A673 (cell line): ENCODE results near the gene MGMT.
A peak's percentile ranks its signal among the peaks of the same experiment; 100 is the strongest.

ENCODE experiments used
- EZH2 ChIP-seq: fragments of 200-600 bp; sonication (generic); IDR thresholded peaks from 2 replicates; pipeline ENCODE4 v1.6.1; 2017; ENCODE audit warnings: borderline replicate concordance, low read depth, mild to moderate bottlenecking, mixed read lengths, antibody characterized with exemption, low read length; ENCODE audit not compliant: poor library complexity, severe bottlenecking
- TF ChIP-seq, protein P1 (sequence below): fragments of 300-800, 200-600 bp; sonication (generic); conservative IDR thresholded peaks from 2 replicates; pipeline ENCODE4 v1.5.1; 2017; ENCODE audit warnings: low read depth, mild to moderate bottlenecking, antibody characterized with exemption, low read length, moderate library complexity, mixed read lengths

DNA sequence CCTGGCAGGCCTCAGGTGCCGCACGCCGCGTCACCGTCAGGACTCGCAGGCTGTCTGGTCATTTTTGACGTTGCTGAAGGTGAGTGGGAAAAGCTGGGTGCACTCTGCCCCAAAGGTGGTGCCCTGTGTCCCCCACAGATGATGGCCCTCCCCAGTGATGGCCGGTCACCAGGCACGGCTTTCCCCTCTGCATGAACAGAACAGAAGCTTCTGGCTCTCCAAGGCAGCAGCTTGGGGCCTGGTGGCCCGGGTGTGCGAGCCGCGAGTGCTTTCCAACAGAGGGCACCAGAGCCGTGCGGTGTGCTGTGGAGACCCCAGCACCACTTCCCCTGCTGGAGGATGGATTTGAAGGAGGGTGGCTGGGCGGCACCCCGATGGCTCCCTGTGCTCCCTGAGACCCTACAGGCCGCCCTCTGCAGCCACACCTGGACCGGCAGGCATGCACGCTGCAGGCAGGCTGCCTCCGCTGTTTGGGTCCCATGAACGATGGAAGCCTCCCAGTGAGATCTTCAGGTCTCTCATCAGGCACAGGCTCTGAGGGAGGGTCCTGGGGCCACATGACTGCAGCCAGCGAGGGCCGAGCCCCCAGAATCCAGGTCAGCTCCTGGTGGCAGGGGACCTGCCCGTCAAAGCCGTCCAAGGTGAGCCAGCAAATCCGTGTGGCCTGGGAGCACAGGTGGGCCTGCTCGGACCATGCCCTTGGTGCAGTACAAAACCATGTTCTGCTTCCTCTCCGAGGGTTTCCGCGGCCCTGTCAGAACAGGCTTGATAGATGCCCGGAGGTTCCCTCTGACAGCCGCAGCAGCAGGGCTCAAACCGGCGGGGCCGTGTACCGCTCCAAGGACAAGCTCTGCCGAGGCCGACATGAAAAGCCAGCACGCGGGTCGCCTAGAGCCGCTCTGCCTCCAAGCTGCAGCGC, 301.7 kb downstream of the MGMT start:
- TF ChIP-seq, protein P1, sequence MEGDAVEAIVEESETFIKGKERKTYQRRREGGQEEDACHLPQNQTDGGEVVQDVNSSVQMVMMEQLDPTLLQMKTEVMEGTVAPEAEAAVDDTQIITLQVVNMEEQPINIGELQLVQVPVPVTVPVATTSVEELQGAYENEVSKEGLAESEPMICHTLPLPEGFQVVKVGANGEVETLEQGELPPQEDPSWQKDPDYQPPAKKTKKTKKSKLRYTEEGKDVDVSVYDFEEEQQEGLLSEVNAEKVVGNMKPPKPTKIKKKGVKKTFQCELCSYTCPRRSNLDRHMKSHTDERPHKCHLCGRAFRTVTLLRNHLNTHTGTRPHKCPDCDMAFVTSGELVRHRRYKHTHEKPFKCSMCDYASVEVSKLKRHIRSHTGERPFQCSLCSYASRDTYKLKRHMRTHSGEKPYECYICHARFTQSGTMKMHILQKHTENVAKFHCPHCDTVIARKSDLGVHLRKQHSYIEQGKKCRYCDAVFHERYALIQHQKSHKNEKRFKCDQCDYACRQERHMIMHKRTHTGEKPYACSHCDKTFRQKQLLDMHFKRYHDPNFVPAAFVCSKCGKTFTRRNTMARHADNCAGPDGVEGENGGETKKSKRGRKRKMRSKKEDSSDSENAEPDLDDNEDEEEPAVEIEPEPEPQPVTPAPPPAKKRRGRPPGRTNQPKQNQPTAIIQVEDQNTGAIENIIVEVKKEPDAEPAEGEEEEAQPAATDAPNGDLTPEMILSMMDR = peak; percentile 38; the same call in 1 of the 2 replicates
- no peak for TF ChIP-seq EZH2
